HG03135 (cell line): ENCODE measurements around the gene SMYD3.
"Not testable (repeated sequence)": the region's sequence is repeated elsewhere in the genome, so short reads cannot be mapped to it uniquely, and the experiment has no call there.

Experiments used
- ATAC-seq: cut with Tn5 transposase; IDR thresholded peaks from one replicate; pipeline ENCODE4 v1.9.1; 2021; ENCODE audit warnings: mild to moderate bottlenecking, moderate library complexity; ENCODE audit not compliant: unreplicated experiment

SMYD3 gene

GRCh38 chr1:245827301-245827700, 679.8 kb downstream of the SMYD3 start:
- no peak for ATAC-seq

DNA sequence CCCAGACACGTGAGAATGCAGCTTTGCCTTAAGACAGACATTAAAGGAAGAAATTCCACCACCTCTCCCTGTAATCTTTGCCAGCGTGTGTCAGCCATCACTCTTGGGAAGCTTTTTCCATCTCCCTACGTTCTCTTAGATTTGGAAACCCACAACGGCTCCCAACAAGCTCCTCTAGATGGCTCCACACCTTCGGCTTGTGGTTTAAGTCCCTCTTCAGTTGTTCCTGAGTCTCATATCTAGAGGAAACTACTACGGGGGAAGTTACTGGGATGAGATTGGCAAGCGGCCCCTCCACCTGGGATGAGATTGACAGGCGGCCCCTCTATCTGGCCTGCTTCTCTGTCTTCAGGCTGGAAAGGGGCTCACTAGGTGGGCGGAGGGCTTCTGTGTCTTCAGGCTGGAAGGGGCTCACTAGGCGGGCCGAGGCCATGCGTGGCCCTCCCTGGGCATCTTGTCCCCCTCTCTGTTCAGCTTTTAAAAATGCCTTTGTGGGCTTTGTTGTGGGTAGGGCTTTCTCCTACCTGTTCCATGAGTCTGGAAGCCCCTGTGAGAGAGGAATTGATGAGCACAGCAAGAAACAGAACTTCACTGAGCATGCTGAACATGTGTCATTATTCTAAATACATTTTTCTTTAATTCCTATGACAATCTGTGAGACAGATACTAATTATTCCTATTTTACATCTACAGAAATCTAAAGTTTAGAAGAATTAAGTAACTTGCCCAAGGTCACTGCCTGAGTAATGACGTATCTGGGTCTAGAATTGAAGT, 681.8 kb downstream of the SMYD3 start:
- no peak for ATAC-seq

- no peak for ATAC-seq
Measured at GRCh38 chr1:245823408-245824147, 683.5 kb downstream of the SMYD3 start.

GRCh38 chr1:245822996-245823395, 684.1 kb downstream of the SMYD3 start:
- ATAC-seq, result no peak

DNA sequence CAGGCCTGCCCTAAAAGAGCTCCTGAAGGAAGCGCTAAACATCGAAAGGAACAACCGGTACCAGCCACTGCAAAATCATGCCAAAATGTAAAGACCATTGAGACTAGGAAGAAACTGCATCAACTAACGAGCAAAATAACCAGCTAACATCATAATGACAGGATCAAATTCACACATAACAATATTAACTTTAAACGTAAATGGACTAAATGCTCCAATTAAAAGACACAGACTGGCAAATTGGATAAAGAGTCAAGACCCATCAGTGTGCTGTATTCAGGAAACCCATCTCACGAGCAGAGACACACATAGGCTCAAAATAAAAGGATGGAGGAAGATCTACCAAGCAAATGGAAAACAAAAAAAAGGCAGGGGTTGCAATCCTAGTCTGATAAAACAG, 688.7 kb downstream of the SMYD3 start:
- ATAC-seq, result not testable (repeated sequence)

GRCh38 chr1:245816496-245816895, 690.6 kb downstream of the SMYD3 start:
- ATAC-seq, result not testable (repeated sequence)

- ATAC-seq, result no peak
Measured at GRCh38 chr1:245814651-245815050, 692.4 kb downstream of the SMYD3 start.

- ATAC-seq, result no peak
Measured at GRCh38 chr1:245812278-245812677, 694.8 kb downstream of the SMYD3 start.

- no peak for ATAC-seq
Measured at GRCh38 chr1:245810789-245811337, 696.2 kb downstream of the SMYD3 start.

- ATAC-seq, result no peak
Measured at GRCh38 chr1:245810181-245810769, 696.8 kb downstream of the SMYD3 start.

GRCh38 chr1:245809361-245809760, 697.7 kb downstream of the SMYD3 start:
- ATAC-seq, result no peak

GRCh38 chr1:245807954-245808719, 698.9 kb downstream of the SMYD3 start:
- no peak for ATAC-seq

GRCh38 chr1:245807306-245807705, 699.8 kb downstream of the SMYD3 start:
- peak; percentile 68 for ATAC-seq

DNA sequence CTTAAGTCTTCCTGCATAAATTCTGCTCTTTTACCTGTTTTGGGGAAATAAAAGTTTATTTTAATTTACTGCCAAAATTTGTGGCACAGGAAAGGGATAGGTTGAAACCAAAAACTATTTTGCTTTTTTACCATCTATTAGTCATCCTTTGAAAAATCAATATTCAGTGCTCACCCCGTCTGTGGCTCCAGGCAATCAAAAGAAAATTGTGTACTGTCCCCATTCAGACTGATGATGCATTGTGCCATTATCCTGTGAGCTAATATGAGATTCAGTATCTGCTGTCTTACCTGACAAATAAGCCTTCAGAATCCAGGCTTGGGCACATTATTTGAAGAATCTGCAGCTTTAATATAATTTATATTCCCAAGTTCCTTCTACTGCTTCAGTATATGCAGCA, 701.5 kb downstream of the SMYD3 start:
- no peak for ATAC-seq

DNA sequence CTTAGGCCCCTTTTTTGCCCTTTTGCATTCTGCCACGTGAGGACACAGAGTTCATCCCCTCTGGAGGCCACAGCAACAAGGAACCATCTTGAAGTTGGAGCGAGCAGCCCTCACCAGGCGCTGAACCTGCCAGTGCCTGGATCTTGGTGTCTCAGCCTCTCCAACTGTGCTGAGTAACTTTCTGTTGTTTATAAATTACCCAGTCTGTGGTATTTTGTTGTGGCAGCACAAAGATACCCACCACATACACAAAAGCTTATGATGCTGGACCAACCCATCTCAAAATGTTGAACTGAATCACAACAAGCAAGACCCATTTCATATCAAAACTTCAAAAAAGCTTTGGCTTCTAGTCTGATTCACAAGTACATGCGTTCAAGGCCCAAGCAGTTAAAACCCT, 702.4 kb downstream of the SMYD3 start:
- ATAC-seq, result no peak

- ATAC-seq, result no peak
Measured at GRCh38 chr1:245803666-245804037, 703.4 kb downstream of the SMYD3 start.

DNA sequence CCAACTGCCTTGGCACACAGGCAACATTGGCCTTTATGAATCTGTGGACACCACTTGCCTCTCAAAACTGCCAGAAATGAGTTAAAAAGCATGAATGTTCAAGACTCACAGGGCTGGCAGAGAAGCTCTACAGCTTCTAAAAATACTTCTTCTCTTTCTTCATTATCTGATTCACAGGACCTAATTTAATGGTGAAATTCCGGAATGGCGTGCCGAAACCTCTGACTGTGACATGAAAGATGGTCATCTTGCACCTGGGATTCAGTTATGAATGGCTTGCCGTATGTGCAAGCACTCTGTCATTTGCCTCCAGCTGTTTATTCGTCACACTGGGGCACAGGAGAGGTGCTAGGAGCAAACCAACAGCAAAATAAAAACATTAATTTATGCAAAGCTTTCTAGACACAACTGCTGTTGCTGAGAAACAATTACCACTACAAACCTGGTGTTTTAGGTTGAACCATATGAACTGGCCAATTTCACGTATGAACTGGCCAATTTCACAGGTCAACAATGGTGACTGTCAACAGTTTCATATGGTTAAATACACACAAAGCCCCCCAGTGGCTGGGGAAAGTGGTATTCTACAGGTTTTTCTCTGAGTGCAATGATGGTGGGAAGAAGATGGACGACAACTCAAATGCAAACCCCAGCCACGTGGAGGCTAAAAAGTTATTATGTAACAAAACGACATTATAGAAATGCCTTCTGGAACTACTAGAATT, 704.0 kb downstream of the SMYD3 start:
- no peak for ATAC-seq

DNA sequence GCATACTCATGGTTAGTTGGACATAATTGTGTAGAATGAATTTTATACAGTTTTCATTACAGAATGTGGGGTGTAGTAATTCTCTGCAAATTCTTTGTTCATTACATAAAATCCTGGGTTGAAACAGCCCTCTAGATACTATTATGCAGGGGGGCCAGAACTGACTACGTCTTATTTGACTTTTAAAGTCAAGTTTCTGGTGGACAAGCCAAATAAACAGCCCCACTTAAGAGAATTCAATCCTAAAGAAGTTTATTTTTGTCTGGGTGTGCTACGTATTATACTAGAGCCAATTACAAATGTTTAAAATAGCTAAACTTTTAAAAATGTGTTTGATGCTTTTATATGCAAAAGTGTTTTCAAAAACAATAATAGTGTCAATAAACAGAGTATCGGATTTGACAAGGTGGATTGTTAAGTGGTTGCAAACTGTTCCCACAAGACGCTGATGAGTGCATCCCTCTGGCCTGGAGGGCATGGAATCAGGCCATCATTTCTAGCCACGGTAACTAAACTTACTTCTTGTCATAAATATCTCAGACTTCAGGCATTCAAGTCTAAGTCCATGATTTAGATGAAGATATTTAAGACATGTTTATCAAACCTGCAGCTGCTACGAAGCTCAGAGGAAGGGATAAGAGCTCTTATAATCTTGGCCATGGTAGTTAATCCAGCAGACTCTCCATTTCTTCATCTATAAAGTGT, 706.0 kb downstream of the SMYD3 start:
- no peak for ATAC-seq

DNA sequence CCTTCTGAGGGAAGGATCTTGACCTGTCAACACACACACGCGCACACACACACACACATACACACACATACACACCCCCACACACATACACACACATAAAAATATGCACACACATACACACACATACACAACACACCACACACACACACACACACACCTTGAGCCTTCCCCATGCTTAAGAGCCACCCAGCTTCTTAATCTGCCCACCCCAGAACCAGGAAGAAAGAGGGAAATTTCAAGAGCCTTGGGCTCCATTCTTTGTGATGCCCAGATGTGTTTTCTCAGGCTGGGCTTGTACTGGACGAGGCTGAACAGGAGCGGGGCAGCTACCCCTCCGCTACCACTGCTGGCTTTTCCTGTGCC, 708.7 kb downstream of the SMYD3 start:
- ATAC-seq, result no peak
